ENCODE measurements around the gene PCDHGA4. TPM values are rescaled to one million over a fixed set of nuclear protein-coding genes. Genes with fewer than 3 reads are reported as not detected.
"Not testable (repeated sequence)": the region's sequence is repeated elsewhere in the genome, so short reads cannot be mapped to it uniquely, and the experiment has no call there.

Gene PCDHGA4
- total and polyA plus RNA-seq, 4 donors, result 7.5 to 9.9 (median 8.8) TPM

GRCh38 chr5:141346017-141346416 is 8.8 kb upstream of the PCDHGA4 start:
- not testable (repeated sequence) for H3K4me1 ChIP-seq (ENCODE audit: control insufficient read depth, insufficient read depth, low read length); H3K36me3 ChIP-seq (ENCODE audit: control insufficient read depth, insufficient read depth, low read length); H3K27me3 ChIP-seq (ENCODE audit: control insufficient read depth, insufficient read depth, low read length); H3K27ac ChIP-seq (ENCODE audit: low read depth, low read length); H3K4me3 ChIP-seq (ENCODE audit: low read depth, low read length); DNase-seq (ENCODE audit: low read depth in 4 of 6, low spot score in 6 of 6)
- H3K9me3 ChIP-seq (ENCODE audit: control insufficient read depth, insufficient read depth, low read length), result peaks cover 44% of the 10 kb centered on the region
- WGBS (ENCODE audit: insufficient coverage), result 31% methylated on average over 16 of the region's 35 CpGs

- 19% methylated on average over 29 of the region's 29 CpGs for WGBS (ENCODE audit: insufficient coverage)
- Histone ChIP-seq H3K27ac (ENCODE audit: low read depth, low read length) (no peak within 1 kb of the TSS), H3K27me3 (ENCODE audit: control insufficient read depth, insufficient read depth, low read length) (no peaks in the 10 kb centered on the region), H3K36me3 (ENCODE audit: control insufficient read depth, insufficient read depth, low read length) (peaks cover 6% of the 10 kb centered on the region), H3K9me3 (ENCODE audit: control insufficient read depth, insufficient read depth, low read length) (peaks cover 37% of the 10 kb centered on the region), H3K4me1 (ENCODE audit: control insufficient read depth, insufficient read depth, low read length) (no peaks in the 10 kb centered on the region), H3K4me3 (ENCODE audit: low read depth, low read length) (no peak within 1 kb of the TSS)
- peak in 1 of 6 donors; percentile 42 for DNase-seq (ENCODE audit: low read depth in 4 of 6, low spot score in 6 of 6)
These were observed 4.8 kb upstream of the PCDHGA4 start, which contains the start of gene PCDHGB1 for GRCh38 chr5:141349917-141350619. Gene PCDHGB1, plus strand, starts transcription at chr5:141350099. Its CDS starts 162 bp downstream, at chr5:141350261.

GRCh38 chr5:141351591-141351990 is 3.2 kb upstream of the PCDHGA4 start:
- H3K36me3 ChIP-seq (ENCODE audit: control insufficient read depth, insufficient read depth, low read length), result peaks cover 8% of the 10 kb centered on the region
- H3K27me3 ChIP-seq (ENCODE audit: control insufficient read depth, insufficient read depth, low read length), result no peaks in the 10 kb centered on the region
- H3K4me1 ChIP-seq (ENCODE audit: control insufficient read depth, insufficient read depth, low read length), result no peaks in the 10 kb centered on the region
- DNase-seq (ENCODE audit: low read depth in 4 of 6, low spot score in 6 of 6), result no peak
- H3K4me3 ChIP-seq (ENCODE audit: low read depth, low read length), result no peak overlapping the region
- H3K9me3 ChIP-seq (ENCODE audit: control insufficient read depth, insufficient read depth, low read length), result peaks cover 33% of the 10 kb centered on the region
- WGBS (ENCODE audit: insufficient coverage), result 25% methylated on average over 24 of the region's 36 CpGs
- no peak overlapping the region for H3K27ac ChIP-seq (ENCODE audit: low read depth, low read length)

- H3K36me3 ChIP-seq (ENCODE audit: control insufficient read depth, insufficient read depth, low read length), result peaks cover 12% of the 10 kb centered on the region
- H3K27me3 ChIP-seq (ENCODE audit: control insufficient read depth, insufficient read depth, low read length), result no peaks in the 10 kb centered on the region
- H3K27ac ChIP-seq (ENCODE audit: low read depth, low read length), result no peak overlapping the region
- H3K9me3 ChIP-seq (ENCODE audit: control insufficient read depth, insufficient read depth, low read length), result peaks cover 48% of the 10 kb centered on the region
- H3K4me1 ChIP-seq (ENCODE audit: control insufficient read depth, insufficient read depth, low read length), result no peaks in the 10 kb centered on the region
- 37% methylated on average over 22 of the region's 24 CpGs for WGBS (ENCODE audit: insufficient coverage)
- DNase-seq (ENCODE audit: low read depth in 4 of 6, low spot score in 6 of 6), result no peak
- no peak overlapping the region for H3K4me3 ChIP-seq (ENCODE audit: low read depth, low read length)
These were observed 820 bp downstream of the PCDHGA4 start for GRCh38 chr5:141355641-141356040.

GRCh38 chr5:141356133-141356532 is 1.3 kb downstream of the PCDHGA4 start:
- H3K9me3 ChIP-seq (ENCODE audit: control insufficient read depth, insufficient read depth, low read length), result peaks cover 46% of the 10 kb centered on the region
- no peak overlapping the region for H3K27ac ChIP-seq (ENCODE audit: low read depth, low read length)
- peaks cover 12% of the 10 kb centered on the region for H3K36me3 ChIP-seq (ENCODE audit: control insufficient read depth, insufficient read depth, low read length)
- DNase-seq (ENCODE audit: low read depth in 4 of 6, low spot score in 6 of 6), result no peak
- no peaks in the 10 kb centered on the region for H3K27me3 ChIP-seq (ENCODE audit: control insufficient read depth, insufficient read depth, low read length)
- 74% methylated on average over 4 of the region's 5 CpGs for WGBS (ENCODE audit: insufficient coverage)
- H3K4me3 ChIP-seq (ENCODE audit: low read depth, low read length), result no peak overlapping the region
- H3K4me1 ChIP-seq (ENCODE audit: control insufficient read depth, insufficient read depth, low read length), result no peaks in the 10 kb centered on the region

GRCh38 chr5:141356950-141357349 is 2.1 kb downstream of the PCDHGA4 start:
- Histone ChIP-seq H3K27me3 (ENCODE audit: control insufficient read depth, insufficient read depth, low read length) (no peaks in the 10 kb centered on the region), H3K36me3 (ENCODE audit: control insufficient read depth, insufficient read depth, low read length) (peaks cover 9% of the 10 kb centered on the region), H3K4me1 (ENCODE audit: control insufficient read depth, insufficient read depth, low read length) (no peaks in the 10 kb centered on the region), H3K27ac (ENCODE audit: low read depth, low read length) (no peak overlapping the region), H3K9me3 (ENCODE audit: control insufficient read depth, insufficient read depth, low read length) (peaks cover 44% of the 10 kb centered on the region), H3K4me3 (ENCODE audit: low read depth, low read length) (no peak overlapping the region)
- DNase-seq (ENCODE audit: low read depth in 4 of 6, low spot score in 6 of 6), result no peak
- WGBS (ENCODE audit: insufficient coverage), result 39% methylated on average over 19 of the region's 19 CpGs

GRCh38 chr5:141359790-141360426 is 5.1 kb downstream of the PCDHGA4 start, which contains the start of gene PCDHGB2:
Gene PCDHGB2, plus strand, starts transcription at chr5:141359994. Its CDS starts 142 bp downstream, at chr5:141360136.
- H3K4me3 ChIP-seq (ENCODE audit: low read depth, low read length), result no peak within 1 kb of the TSS
- DNase-seq (ENCODE audit: low read depth in 4 of 6, low spot score in 6 of 6), result peak in 2 of 6 donors; percentile 21 to 30
- peaks cover 12% of the 10 kb centered on the region for H3K36me3 ChIP-seq (ENCODE audit: control insufficient read depth, insufficient read depth, low read length)
- 23% methylated on average over 24 of the region's 24 CpGs for WGBS (ENCODE audit: insufficient coverage)
- peaks cover 5% of the 10 kb centered on the region for H3K4me1 ChIP-seq (ENCODE audit: control insufficient read depth, insufficient read depth, low read length)
- H3K27ac ChIP-seq (ENCODE audit: low read depth, low read length), result no peak within 1 kb of the TSS
- H3K9me3 ChIP-seq (ENCODE audit: control insufficient read depth, insufficient read depth, low read length), result peaks cover 52% of the 10 kb centered on the region
- no peaks in the 10 kb centered on the region for H3K27me3 ChIP-seq (ENCODE audit: control insufficient read depth, insufficient read depth, low read length)

- 29% methylated on average over 14 of the region's 15 CpGs for WGBS (ENCODE audit: insufficient coverage)
- H3K36me3 ChIP-seq (ENCODE audit: control insufficient read depth, insufficient read depth, low read length), result peaks cover 9% of the 10 kb centered on the region
- H3K27ac ChIP-seq (ENCODE audit: low read depth, low read length), result no peak overlapping the region
- DNase-seq (ENCODE audit: low read depth in 4 of 6, low spot score in 6 of 6), result no peak
- no peak overlapping the region for H3K4me3 ChIP-seq (ENCODE audit: low read depth, low read length)
- H3K27me3 ChIP-seq (ENCODE audit: control insufficient read depth, insufficient read depth, low read length), result no peaks in the 10 kb centered on the region
- H3K9me3 ChIP-seq (ENCODE audit: control insufficient read depth, insufficient read depth, low read length), result peaks cover 55% of the 10 kb centered on the region
- H3K4me1 ChIP-seq (ENCODE audit: control insufficient read depth, insufficient read depth, low read length), result peaks cover 5% of the 10 kb centered on the region
These were observed 5.9 kb downstream of the PCDHGA4 start for GRCh38 chr5:141360685-141361084.

- H3K27me3 ChIP-seq (ENCODE audit: control insufficient read depth, insufficient read depth, low read length), result no peaks in the 10 kb centered on the region
- H3K4me1 ChIP-seq (ENCODE audit: control insufficient read depth, insufficient read depth, low read length), result peaks cover 5% of the 10 kb centered on the region
- no peak for DNase-seq (ENCODE audit: low read depth in 4 of 6, low spot score in 6 of 6)
- peaks cover 50% of the 10 kb centered on the region for H3K9me3 ChIP-seq (ENCODE audit: control insufficient read depth, insufficient read depth, low read length)
- H3K36me3 ChIP-seq (ENCODE audit: control insufficient read depth, insufficient read depth, low read length), result peaks cover 3% of the 10 kb centered on the region
- no peak overlapping the region for H3K27ac ChIP-seq (ENCODE audit: low read depth, low read length)
- no peak overlapping the region for H3K4me3 ChIP-seq (ENCODE audit: low read depth, low read length)
These were observed 7.9 kb downstream of the PCDHGA4 start for GRCh38 chr5:141362719-141363118.

All from spinal cord (tissue), 10 donors.